ENCODE measurements around the gene ODR4.
"Not testable (repeated sequence)": the region's sequence is repeated elsewhere in the genome, so short reads cannot be mapped to it uniquely, and the experiment has no call there.

The ODR4 gene

GRCh38 chr1:186375152-186375928 is at the start of gene ODR4, which contains the start of gene TPR:
ODR4 (plus strand) TSS chr1:186375838; CDS start chr1:186379786, 3,948 bp downstream.
TPR (minus strand) TSS chr1:186375253; CDS start chr1:186375028, 225 bp downstream.
- DNase-seq: peak; percentile 100

GRCh38 chr1:186326009-186326408 is 49.6 kb upstream of the ODR4 start:
- DNase-seq: no peak

GRCh38 chr1:186327331-186327730 is 48.3 kb upstream of the ODR4 start:
- no peak for DNase-seq

- peak; percentile 39 for DNase-seq
Measured at GRCh38 chr1:186330758-186331157, 44.9 kb upstream of the ODR4 start.

GRCh38 chr1:186337554-186337953 is 38.1 kb upstream of the ODR4 start:
- no peak for DNase-seq

GRCh38 chr1:186340772-186341171 is 34.9 kb upstream of the ODR4 start:
- DNase-seq: no peak

GRCh38 chr1:186347837-186348691 is 27.6 kb upstream of the ODR4 start:
- DNase-seq: peak; percentile 50

GRCh38 chr1:186374303-186375151 is 1.1 kb upstream of the ODR4 start:
- DNase-seq: peak; percentile 80

- no peak for DNase-seq
Measured at GRCh38 chr1:186375929-186376319, 286 bp downstream of the ODR4 start.

GRCh38 chr1:186386725-186387383 is 11.2 kb downstream of the ODR4 start:
- DNase-seq: no peak

- DNase-seq: no peak
Measured at GRCh38 chr1:186390925-186391324, 15.3 kb downstream of the ODR4 start.

GRCh38 chr1:186391841-186392240 is 16.2 kb downstream of the ODR4 start:
- no peak for DNase-seq

GRCh38 chr1:186392711-186393110 is 17.1 kb downstream of the ODR4 start:
- DNase-seq: not testable (repeated sequence)

- DNase-seq: not testable (repeated sequence)
Measured at GRCh38 chr1:186401446-186401845, 25.8 kb downstream of the ODR4 start.

GRCh38 chr1:186403632-186404031 is 28.0 kb downstream of the ODR4 start:
- no peak for DNase-seq

- peak; percentile 88 for DNase-seq
Measured at GRCh38 chr1:186404454-186405051, 28.9 kb downstream of the ODR4 start.

GRCh38 chr1:186409091-186409490 is 33.5 kb downstream of the ODR4 start:
- no peak for DNase-seq

- DNase-seq: no peak
Measured at GRCh38 chr1:186413319-186413718, 37.7 kb downstream of the ODR4 start.

- no peak for DNase-seq
Measured at GRCh38 chr1:186418503-186418902, 42.9 kb downstream of the ODR4 start.

- no peak for DNase-seq
Measured at GRCh38 chr1:186420311-186420710, 44.7 kb downstream of the ODR4 start.

GRCh38 chr1:186420923-186421322 is 45.3 kb downstream of the ODR4 start:
- DNase-seq: no peak

GRCh38 chr1:186421446-186421845 is 45.8 kb downstream of the ODR4 start:
- no peak for DNase-seq

Data from hematopoietic multipotent progenitor cell treated with erythropoietin and hydrocortisone succinate and interleukin-3 and kit ligand, for 4 days (in vitro differentiated cells).